C4-2B (cell line): ENCODE results near the gene BRD4.

ENCODE experiments used
- H3K27ac ChIP-seq: fragments of 450-650 bp; 2 replicates; pipeline ENCODE4 v1.5.1; 2017
- CTCF ChIP-seq: fragments of 450-650 bp; conservative IDR thresholded peaks from 2 replicates; pipeline ENCODE4 v1.5.1; 2017; ENCODE audit warnings: mild to moderate bottlenecking
- ZFX ChIP-seq: fragments of 450-650 bp; IDR thresholded peaks from 2 replicates; pipeline ENCODE4 v1.6.1; 2017

BRD4 gene

GRCh38 chr19:15196360-15197005 is 135.9 kb downstream of the BRD4 start:
- peak overlapping the region; percentile 58 for H3K27ac ChIP-seq
- TF ChIP-seq CTCF (no peak), ZFX (no peak)

- peak overlapping the region; percentile 58 for H3K27ac ChIP-seq
- no peak for TF ChIP-seq CTCF
- no peak for TF ChIP-seq ZFX
Measured at GRCh38 chr19:15195371-15196334, 136.7 kb downstream of the BRD4 start.

GRCh38 chr19:15194938-15195337 is 137.4 kb downstream of the BRD4 start:
- peak overlapping the region; percentile 58 for H3K27ac ChIP-seq

GRCh38 chr19:15191982-15192381 is 140.4 kb downstream of the BRD4 start:
- no peak overlapping the region for H3K27ac ChIP-seq
- TF ChIP-seq ZFX = no peak

More at GRCh38 chr19:15194938-15195337, 137.4 kb downstream of the BRD4 start:
- TF ChIP-seq ZFX (no peak), CTCF (no peak)

GRCh38 chr19:15191514-15191913 is 140.8 kb downstream of the BRD4 start:
- TF ChIP-seq ZFX = no peak
- TF ChIP-seq CTCF = no peak
- H3K27ac ChIP-seq = no peak overlapping the region

GRCh38 chr19:15188851-15189250 is 143.5 kb downstream of the BRD4 start:
- no peak overlapping the region for H3K27ac ChIP-seq
- TF ChIP-seq ZFX = no peak
- TF ChIP-seq CTCF = no peak

- TF ChIP-seq ZFX (no peak), CTCF (no peak)
- no peak overlapping the region for H3K27ac ChIP-seq
Measured at GRCh38 chr19:15187026-15188007, 145.0 kb downstream of the BRD4 start.
